K562 (cell line): Measurements from ENCODE around the gene KDM4F. TPM values are rescaled to one million over a fixed set of nuclear protein-coding genes. Genes with fewer than 3 reads are reported as not detected.

Experiments
- DMBX1 ChIP-seq: fragments of 250-450 bp; sonication (Bioruptor Pico); IDR thresholded peaks from 2 replicates; pipeline ENCODE4 v1.8.0; 2022; ENCODE audit warnings: inconsistent platforms, mild to moderate bottlenecking, moderate library complexity, borderline replicate concordance
- E2F1 ChIP-seq: sonication (generic); formaldehyde crosslinking; IDR thresholded peaks from 2 replicates; pipeline ENCODE4 v1.8.1; 2023; ENCODE audit warnings: mild to moderate bottlenecking, missing genetic modification reagents, moderate library complexity
- EHMT2 ChIP-seq: fragments of 450-650 bp; IDR thresholded peaks from 2 replicates; pipeline ENCODE4 v1.6.1; 2018; ENCODE audit warnings: antibody characterized with exemption
- ETV1 ChIP-seq: fragments of 450-650 bp; conservative IDR thresholded peaks from 2 replicates; pipeline ENCODE4 v1.6.1; 2016; ENCODE audit warnings: missing genetic modification characterization, control low read depth, low read depth, missing compliant biosample characterization
- FOXK2 ChIP-seq, 2 experiments: fragments of 450-650 bp; IDR thresholded peaks in 1 of 2; conservative IDR thresholded peaks in 1 of 2; 2 replicates each; pipeline ENCODE4 v1.6.1; 2016; ENCODE audit warnings: low read depth in 2 of 2, mild to moderate bottlenecking in 1 of 2
- GMEB1 ChIP-seq: fragments of 250-450 bp; sonication (Bioruptor Pico); IDR thresholded peaks from 2 replicates; pipeline ENCODE4 v1.4.0; 2020; ENCODE audit warnings: mild to moderate bottlenecking
- HLTF ChIP-seq: fragments of 450-650 bp; IDR thresholded peaks from 2 replicates; pipeline ENCODE4 v1.6.1; 2016
- HNRNPLL ChIP-seq: fragments of 200-400 bp; formaldehyde crosslinking; IDR thresholded peaks from 2 replicates; pipeline ENCODE4 v1.6.1; 2017; ENCODE audit warnings: low read length, low read depth, mild to moderate bottlenecking; ENCODE audit not compliant: poor library complexity, severe bottlenecking
- KDM4B ChIP-seq, 2 experiments: fragments of 450-650 bp in 1 of 2; sonication (generic) in 1 of 2; IDR thresholded peaks; 2 replicates each; pipeline ENCODE4 v1.6.1; 2016 to 2017; ENCODE audit warnings: borderline replicate concordance in 2 of 2, antibody characterized with exemption in 1 of 2, low read depth in 1 of 2, mild to moderate bottlenecking in 1 of 2
- MNT ChIP-seq, 2 experiments: fragments of 450-650 bp; conservative IDR thresholded peaks; 2 replicates each; pipeline ENCODE4 v1.6.1; 2017; ENCODE audit warnings: mild to moderate bottlenecking in 2 of 2, moderate library complexity in 2 of 2
- MTA2 ChIP-seq: fragments of 450-650 bp; IDR thresholded peaks from 2 replicates; pipeline ENCODE4 v1.6.1; 2016; ENCODE audit warnings: low read depth
- NONO ChIP-seq, 2 experiments: fragments of 200-400 bp in 1 of 2; fragments of 450-650 bp in 1 of 2; formaldehyde crosslinking in 1 of 2; IDR thresholded peaks; 2 replicates each; pipeline ENCODE4 v1.6.1; 2017; ENCODE audit warnings: low read depth in 2 of 2, mild to moderate bottlenecking in 2 of 2, moderate library complexity in 2 of 2, low read length in 1 of 2
- PHF21A ChIP-seq: fragments of 450-650 bp; IDR thresholded peaks from 2 replicates; pipeline ENCODE4 v1.6.1; 2017; ENCODE audit warnings: low read depth, borderline replicate concordance
- RBBP5 ChIP-seq: fragments of 200-600 bp; sonication (generic); IDR thresholded peaks from 2 replicates; pipeline ENCODE4 v1.6.1; 2012; ENCODE audit warnings: borderline replicate concordance, mild to moderate bottlenecking, low read length, control low read depth, inconsistent platforms; ENCODE audit not compliant: insufficient read depth, poor library complexity, severe bottlenecking
- SAFB ChIP-seq: fragments of 200-400 bp; formaldehyde crosslinking; IDR thresholded peaks from 2 replicates; pipeline ENCODE4 v1.6.1; 2017; ENCODE audit warnings: low read depth, low read length, borderline replicate concordance
- SIN3B ChIP-seq: fragments of 450-650 bp; IDR thresholded peaks from 2 replicates; pipeline ENCODE4 v1.6.1; 2017; ENCODE audit warnings: low read depth, mild to moderate bottlenecking, moderate library complexity
- SMARCA5 ChIP-seq: fragments of 450-650 bp; IDR thresholded peaks from 2 replicates; pipeline ENCODE4 v1.6.1; 2016
- TAF7 ChIP-seq: fragments of 450-650 bp; IDR thresholded peaks from 2 replicates; pipeline ENCODE4 v1.6.1; 2016; ENCODE audit warnings: missing genetic modification characterization, missing compliant biosample characterization
- U2AF1 ChIP-seq: fragments of 200-400 bp; formaldehyde crosslinking; optimal IDR thresholded peaks from 2 replicates; pipeline ENCODE3; 2017; ENCODE audit warnings: mild to moderate bottlenecking, low read depth, low read length, moderate library complexity
- ZNF143 ChIP-seq: sonication (generic); formaldehyde crosslinking; IDR thresholded peaks from 2 replicates; pipeline ENCODE4 v1.9.0; 2022; ENCODE audit warnings: mild to moderate bottlenecking, missing genetic modification reagents
- ZNF511 ChIP-seq: sonication (generic); formaldehyde crosslinking; IDR thresholded peaks from 2 replicates; pipeline ENCODE4 v1.8.0; 2022; ENCODE audit warnings: mild to moderate bottlenecking, missing genetic modification reagents
- ZNF551 ChIP-seq: fragments of 250-450 bp; sonication (Bioruptor Pico); IDR thresholded peaks from 2 replicates; pipeline ENCODE4 v1.5.0; 2021; ENCODE audit warnings: mild to moderate bottlenecking, moderate library complexity
- polyA plus RNA-seq, 8 experiments: library from polyadenylated mRNA; depleted of rRNA in 4 of 8; stranded (reverse) in 5 of 8; unstranded in 3 of 8; fragments of >200 nt; fragmentation: Nextera tagmentation in 2 of 8; fragmentation: Illumina TruSeq in 1 of 8; extraction: Ambion mirVana in 2 of 8; extraction: Trizol in 1 of 8; gene quantifications; 2 replicates each; pipeline versions ENCODE4 v1.2.1 to v1.2.3, GENCODE V29; 2011 to 2014; ENCODE audit warnings: inconsistent platforms in 1 of 8, missing spikeins in 1 of 8
- total RNA-seq, 7 experiments: library from RNA; depleted of rRNA in 6 of 7; stranded (reverse); fragments of >200 nt in 6 of 7; fragmentation: Illumina TruSeq in 2 of 7; extraction: Trizol in 2 of 7; gene quantifications; 2 replicates each; pipeline versions ENCODE4 v1.2.1 to v1.2.3, GENCODE V29; 2011 to 2021; ENCODE audit warnings: low replicate concordance in 1 of 7

KDM4F gene
- total and polyA plus RNA-seq, 9 of the 15 experiments (the other 6 are each of a cell fraction or from before 2014, with no cell fraction given), result not detected

GRCh38 chr11:95067039-95067840 lies 18.0 kb downstream of the KDM4F start (continued):
- TF ChIP-seq E2F1 (CRISPR knock-in tag) (peak; percentile 37; the same call in 1 of the 2 replicates), HNRNPLL (peak; percentile 86), DMBX1 (peak; percentile 4; the same call in 1 of the 2 replicates), ZNF551 (CRISPR knock-in tag) (no peak), MTA2 (no peak), SIN3B (peak; percentile 61; the same call in 1 of the 2 replicates), U2AF1 (peak; percentile 26), RBBP5 (peak; percentile 86), GMEB1 (CRISPR knock-in tag) (peak; percentile 74), KDM4B (IDR thresholded peaks at IDR 0.05; ENCODE audit: borderline replicate concordance in 2 of 2, low read depth in 1 of 2) (0 out of 4 replicates have a peak, but pooled peaks of 1 of the 2 experiments have one; percentile 34), MNT (conservative IDR thresholded peaks at IDR 0.05) (peak; percentile 66 to 87), FOXK2 (conservative IDR thresholded peaks at IDR 0.05 in 1 of 2, IDR thresholded peaks at IDR 0.05 in 1 of 2; ENCODE audit: low read depth in 2 of 2) (0 out of 4 replicates have a peak, but pooled peaks of 1 of the 2 experiments have one; percentile 36), EHMT2 (no peak), NONO (IDR thresholded peaks at IDR 0.05; ENCODE audit: low read depth in 2 of 2, low read length in 1 of 2) (peak; percentile 44 to 78), SMARCA5 (0 out of 2 replicates have a peak, but pooled peaks have one; percentile 11), PHF21A (0 out of 2 replicates have a peak, but pooled peaks have one; percentile 14), ETV1 (peak; percentile 56; the same call in 1 of the 2 replicates), HLTF (no peak), ZNF143 (peak; percentile 34; the same call in 1 of the 2 replicates), SAFB (peak; percentile 81), TAF7 (tag) (peak; percentile 77), ZNF511 (peak; percentile 66)
